Posterior vena cava (tissue), 2 donors: ENCODE results near the gene GABPB1. TPM values are rescaled to one million over a fixed set of nuclear protein-coding genes. Genes with fewer than 3 reads are reported as not detected.
"Not testable (repeated sequence)": the region's sequence is repeated elsewhere in the genome, so short reads cannot be mapped to it uniquely, and the experiment has no call there.

Source experiments
- DNase-seq: peaks from one replicate; pipeline ENCODE4 v3.0.0-alpha.2; 2020; ENCODE audit warnings: low spot score
- intact Hi-C, 2 donors: fragments of 100-400 bp; cut with DNase I; formaldehyde crosslinking; loops; one replicate each; pipeline versions ENCODE4 v1.14.1 to v1.14.2; 2022 to 2023
- long read RNA-seq, 2 donors: library from polyadenylated mRNA; unstranded; transcript quantifications; one replicate each; pipeline ENCODE4 v2.0.0, GENCODE V29; 2020 to 2021
- total RNA-seq, 2 donors: library from RNA; stranded (reverse); fragmentation: NEBNext Ultra II Directional; extraction: Animal tissue kit (Norgen Biotek cat#: 25700); gene quantifications; one replicate each; pipeline ENCODE4 v1.2.1, GENCODE V29; 2021
- donor health status: DM: yes; HTN: yes; CAD: no.
- donor health status: DM: yes; HTN: yes; CAD: no.

The GABPB1 gene
- 10 to 100 TPM; 11.6 to 16.7 TPM for total RNA-seq
- long read RNA-seq, donor 1, full-length matches to known transcripts, result 3 of 7 reads
- long read RNA-seq, donor 1, partial matches to known transcripts, result 2 of 7 reads
- long read RNA-seq, donor 1, other reads (novel, unspliced or antisense), result 2 of 7 reads
- long read RNA-seq, donor 2, full-length matches to known transcripts, result 12 of 14 reads
- long read RNA-seq, donor 2, partial matches to known transcripts, result 0 of 14 reads
- long read RNA-seq, donor 2, other reads (novel, unspliced or antisense), result 2 of 14 reads

DNA sequence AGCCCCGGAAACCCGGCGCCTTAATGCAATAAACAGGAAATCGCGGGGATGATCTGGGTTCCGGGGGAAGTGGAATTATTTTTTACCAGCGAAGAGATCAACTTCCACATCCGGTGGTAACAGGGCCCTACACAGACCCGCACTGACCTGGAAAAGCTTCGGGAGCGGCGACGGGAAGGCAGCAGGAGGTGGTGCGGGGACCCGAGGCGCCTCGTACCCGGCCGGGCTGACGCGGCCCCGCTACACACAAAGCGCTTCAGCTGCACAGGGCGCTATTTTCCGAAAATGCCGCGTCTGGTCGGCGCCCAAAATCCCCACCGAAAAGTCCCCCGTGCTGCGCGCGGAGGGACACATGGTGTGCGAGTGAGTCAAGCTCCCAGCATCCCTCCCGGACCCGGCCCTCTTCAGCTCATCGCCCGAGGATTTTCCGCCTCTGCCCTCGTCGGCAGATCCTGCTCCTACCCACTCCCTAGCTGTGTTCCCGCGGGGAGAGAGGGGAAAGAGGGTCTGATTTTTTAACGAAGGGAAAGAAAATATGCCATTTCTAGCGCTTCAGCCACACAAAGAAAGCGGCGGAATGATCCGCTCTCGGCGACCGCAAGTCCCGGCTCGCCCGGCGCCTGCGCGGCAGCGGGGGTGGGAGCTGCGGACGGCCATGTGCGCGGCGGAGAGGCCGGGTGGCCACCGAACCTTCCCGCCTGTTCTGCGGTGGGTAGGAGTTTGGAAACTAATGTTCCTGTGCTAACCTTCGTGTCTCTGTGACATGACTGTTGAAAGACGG is at the start of gene GABPB1:
Gene GABPB1, minus strand, starts transcription at position 361 of the 781 bp plus-strand sequence. CDS start 45,400 bp downstream, outside the sequence.
- intact Hi-C loops, result loop anchor here in 1 of 2 donors (10.0 kb wide), 1 partner anchor 70 kb away; the partner anchor contains the start of gene USP8
- DNase-seq, result peak; percentile 96

DNA sequence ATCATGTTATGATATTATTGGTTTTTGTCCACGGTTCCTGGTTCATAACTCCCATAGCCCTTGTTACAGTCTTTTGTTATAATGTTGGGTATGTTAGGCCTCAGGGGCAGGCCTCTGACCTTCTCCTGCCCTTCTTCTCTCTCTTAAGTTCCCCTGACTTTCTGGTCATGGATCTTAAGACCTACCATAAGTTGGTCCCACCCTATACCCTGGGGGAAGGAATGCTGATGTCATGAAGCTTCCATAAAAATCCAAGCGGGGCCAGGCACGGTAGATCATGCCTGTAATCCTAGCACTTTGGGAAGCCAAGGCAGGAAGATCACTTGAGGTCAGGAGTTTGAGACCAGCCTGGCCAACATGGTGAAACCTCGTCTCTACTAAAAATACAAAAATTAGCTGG is 36.6 kb upstream of the GABPB1 start:
- intact Hi-C loops, DNase-seq: not testable (repeated sequence)

DNA sequence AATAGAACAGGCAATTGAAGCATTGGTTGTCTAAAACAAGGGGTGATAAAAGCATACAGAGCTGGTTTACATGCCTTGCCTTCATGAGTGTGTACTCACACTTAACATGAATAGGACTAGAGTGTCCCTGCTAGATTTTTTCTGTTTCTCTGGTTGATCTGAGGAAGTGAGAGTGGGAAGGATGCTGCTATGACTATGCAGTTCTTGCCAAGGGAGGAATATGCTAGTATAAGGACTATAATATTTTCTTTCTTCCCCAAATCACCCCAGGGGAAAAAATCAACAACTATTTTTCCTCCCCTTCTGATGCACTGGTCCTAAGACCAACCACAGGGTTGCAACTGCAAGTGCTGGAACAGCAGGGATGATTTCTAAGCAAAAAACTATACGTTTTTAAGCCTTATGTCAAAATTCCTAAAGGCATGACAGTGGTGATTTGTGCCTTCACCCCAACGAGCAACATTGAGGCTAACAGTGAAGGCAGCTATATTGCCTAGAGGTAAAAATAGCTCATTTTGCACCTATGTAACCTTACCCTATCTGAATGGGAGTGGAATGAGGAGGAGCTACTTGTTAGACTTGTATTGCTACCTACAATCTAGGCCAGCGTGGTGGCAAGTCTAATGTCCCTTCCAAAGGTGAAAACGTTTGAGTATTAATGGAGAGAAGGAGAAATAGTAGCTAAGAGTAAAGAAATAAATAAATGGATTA is 35.7 kb upstream of the GABPB1 start:
- DNase-seq, result no peak
- intact Hi-C loops, result no loop called here

DNA sequence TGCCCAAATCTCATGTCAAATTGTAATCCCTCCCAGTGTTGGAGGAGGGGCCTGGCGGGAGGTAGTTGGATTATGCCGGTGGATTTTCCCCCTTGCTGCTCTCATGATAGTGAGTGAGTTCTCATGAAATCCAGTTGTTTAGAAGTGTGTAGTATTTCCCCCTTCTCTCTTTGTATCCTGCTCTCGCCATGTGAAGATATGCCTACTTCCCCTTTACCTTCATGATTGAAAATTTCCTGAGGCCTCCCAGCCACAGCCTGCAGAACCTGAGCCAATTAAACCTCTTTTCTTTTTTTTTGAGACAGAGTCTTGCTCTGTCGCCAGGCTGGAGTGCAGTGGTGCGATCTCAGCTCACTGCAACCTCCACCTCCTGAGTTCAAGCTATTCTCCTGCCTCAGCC is 27.4 kb upstream of the GABPB1 start:
- intact Hi-C loops, DNase-seq: not testable (repeated sequence)

DNA sequence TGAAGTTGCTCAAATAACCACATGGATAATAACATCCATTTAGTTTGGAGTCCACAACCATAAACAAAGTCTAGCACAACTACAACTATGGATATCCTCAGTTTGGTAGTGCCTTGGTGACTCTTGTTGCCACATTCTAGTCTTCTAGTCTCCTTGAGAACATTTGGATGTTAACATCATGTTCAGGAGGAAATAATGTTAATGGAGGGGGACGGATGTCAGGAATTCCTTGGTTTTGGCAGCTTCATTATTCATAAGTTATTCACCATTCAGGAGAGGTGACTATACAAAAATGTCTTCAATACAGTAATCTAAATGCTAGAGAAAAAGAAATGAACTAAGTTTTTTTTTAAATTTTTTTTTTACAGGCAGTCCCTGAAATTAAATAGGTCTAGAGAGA is 26.4 kb upstream of the GABPB1 start:
- intact Hi-C loops, result no loop called here

DNA sequence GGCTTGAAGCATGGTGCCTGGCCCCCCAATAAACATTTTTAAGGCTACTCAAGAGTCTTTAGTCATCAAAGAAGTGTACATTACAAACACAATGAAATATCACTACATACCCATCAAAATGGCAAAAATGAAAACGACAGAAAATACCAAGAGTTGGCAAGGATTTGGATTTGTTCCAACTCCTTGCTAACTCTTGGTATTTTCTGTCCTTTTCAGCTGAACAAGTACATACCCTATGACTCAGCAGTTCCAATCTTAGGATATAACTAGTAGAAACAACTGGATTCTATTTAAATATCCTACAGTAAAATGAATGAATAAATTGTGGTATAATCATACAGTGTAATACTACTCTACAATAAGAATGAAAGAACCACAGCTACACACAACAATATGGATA is 25.1 kb upstream of the GABPB1 start:
- no peak for DNase-seq
- intact Hi-C loops, result no loop called here

More for the DNA sequence above, 26.4 kb upstream of the GABPB1 start:
- no peak for DNase-seq

DNA sequence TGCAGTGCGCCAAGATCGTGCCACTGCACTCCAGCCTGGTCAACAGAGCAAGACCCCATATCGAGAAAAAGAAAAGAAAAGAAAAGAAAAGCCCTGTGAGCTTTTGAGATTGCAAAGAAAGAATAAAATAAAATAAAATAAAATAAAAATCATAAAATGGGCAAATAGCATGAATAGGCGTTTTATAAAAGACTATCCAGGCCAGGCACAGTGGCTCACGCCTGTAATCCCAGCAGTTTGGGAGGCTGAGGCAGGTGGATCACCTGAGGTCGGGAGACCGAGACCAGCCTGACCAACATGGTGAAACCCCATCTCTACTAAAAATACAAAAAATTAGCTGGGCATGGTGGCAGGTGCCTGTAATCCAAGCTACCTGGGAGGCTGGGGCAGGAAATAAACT is 24.4 kb upstream of the GABPB1 start:
- DNase-seq, intact Hi-C loops: not testable (repeated sequence)

DNA sequence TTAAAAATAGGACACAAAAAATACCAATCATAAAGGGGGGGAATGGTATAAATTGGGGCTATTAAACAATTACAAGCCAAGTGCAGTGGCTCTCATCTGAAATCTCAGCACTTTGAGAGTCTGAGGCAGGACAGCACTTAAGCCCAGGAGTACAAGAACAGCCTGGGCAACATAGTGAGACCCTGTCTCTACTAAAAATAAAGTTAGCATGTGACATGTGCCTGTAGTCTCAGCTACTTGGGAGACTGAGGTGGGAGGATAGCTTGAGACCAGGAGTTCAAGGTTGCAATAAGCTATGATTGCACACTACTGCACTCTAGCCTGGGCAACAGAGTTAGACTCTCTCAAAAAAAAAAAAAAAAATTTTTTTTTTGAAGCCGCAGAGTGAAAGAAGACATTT is 23.8 kb upstream of the GABPB1 start:
- no peak for DNase-seq
- intact Hi-C loops, result no loop called here

DNA sequence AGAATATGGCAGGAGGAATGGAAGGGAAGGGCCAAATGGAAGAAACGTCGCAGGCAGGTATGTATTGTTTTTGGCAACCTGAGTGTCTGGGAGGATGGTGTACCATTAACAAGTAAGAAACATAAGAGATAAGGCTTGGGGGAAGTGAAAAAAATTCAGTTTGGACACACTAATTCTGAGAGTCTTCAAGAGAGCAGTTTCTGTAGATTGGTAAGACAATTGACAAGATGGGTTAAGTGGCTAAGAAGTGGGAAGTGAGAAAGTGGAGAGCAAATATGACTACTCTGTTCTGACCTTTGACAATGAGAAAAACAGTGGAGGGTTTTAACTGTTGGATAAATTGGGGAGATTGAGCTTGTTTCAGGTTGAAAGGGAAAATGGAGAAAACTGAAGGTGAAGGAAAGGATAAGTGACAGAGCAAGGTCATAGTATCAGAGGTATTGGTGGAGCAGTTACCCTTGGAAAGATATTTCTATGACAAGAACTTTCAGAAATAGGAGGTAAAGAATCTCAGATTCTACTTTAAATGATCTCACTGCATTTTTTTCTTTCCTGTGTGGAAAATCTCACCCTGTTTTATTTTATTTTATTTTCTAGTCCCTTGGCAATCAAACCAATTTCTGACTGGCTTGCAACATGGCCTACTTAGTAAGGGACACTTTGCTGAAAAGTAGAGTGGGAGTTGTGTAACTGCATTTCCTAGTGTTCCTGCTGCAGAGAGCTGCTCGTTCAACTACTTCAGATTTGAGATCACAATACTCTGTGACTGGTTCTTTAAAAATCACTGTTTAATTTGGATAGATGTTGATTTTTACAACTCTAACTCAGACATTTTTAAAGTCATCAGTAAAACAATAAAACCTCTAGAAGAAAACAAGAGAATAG is 23.1 kb upstream of the GABPB1 start:
- DNase-seq, result no peak
- intact Hi-C loops, result no loop called here

DNA sequence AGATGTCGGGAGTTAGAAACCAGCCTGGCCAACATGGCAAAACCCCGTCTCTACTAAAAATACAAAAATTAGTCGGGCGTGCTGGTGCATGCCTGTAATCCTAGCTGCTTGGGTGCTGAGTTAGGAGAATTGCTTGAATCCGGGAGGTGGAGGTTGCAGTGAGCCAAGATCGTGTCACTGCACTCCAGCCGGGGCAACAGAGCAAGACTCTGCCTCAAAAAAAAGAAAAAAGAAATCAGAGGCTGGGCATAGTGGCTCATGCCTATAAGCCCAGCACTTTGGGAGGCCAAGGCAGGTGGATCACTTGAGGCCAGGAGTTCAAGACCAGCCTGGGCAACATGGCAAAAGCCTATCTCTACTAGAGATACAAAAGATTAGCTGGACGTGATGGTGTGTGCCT is 14.6 kb upstream of the GABPB1 start:
- intact Hi-C loops, DNase-seq: not testable (repeated sequence)

DNA sequence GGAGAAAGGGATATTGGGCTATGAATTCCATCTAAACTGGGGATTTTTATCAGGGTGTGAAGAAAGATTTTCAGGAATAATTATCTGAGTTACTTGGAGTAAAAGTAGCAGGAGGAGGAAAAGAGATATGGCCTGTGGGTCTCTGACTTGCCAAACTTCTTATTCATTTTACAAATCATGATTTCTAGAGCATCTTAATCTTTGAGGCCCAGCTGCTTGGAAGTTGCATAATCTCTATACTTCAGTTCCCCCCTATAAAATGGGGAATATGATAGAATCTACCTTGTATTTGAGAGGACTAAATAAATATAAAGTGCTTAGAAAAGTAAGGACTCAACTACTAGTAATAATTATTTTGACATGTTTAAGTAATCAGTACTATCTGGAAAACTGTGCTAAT is 11.0 kb upstream of the GABPB1 start:
- no peak for DNase-seq
- intact Hi-C loops, result no loop called here

DNA sequence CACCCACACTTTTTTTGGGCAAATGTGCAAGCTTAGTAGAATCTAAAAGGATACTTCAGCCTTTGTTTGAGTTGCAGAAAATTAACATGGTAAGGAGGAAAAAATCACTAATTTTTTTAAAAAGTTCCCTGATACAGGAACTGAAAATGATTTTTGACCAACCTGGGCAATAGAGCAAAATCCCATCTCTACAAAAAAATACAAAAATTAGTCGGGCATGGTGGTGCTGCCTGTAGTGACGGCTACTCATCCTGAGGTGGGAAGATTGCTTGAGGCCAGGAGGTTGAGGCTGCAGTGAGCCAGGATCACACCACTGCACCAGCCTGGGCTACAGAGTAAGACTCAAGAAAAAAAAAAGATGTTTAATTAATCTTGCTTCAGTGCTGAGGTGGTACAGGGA is 10.6 kb upstream of the GABPB1 start:
- intact Hi-C loops, result no loop called here
- DNase-seq, result no peak

DNA sequence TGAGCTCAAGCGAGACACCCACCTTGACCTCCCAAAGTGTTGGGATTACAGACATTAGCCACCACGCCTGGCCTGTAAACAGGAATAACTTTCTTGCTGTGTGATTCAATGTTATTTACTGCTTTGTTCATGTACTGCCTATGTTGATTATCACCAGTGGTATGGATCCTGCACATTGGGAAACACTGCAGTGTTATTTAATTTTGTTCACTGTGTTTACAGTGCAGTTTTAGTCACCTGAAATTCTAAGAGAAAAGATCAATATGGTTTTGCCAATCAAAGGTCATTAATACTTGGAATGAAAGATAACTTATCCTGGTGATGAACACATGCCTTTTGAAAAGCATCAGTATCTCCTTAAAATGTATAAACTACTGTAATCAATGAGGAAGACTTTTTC is 8.6 kb upstream of the GABPB1 start:
- intact Hi-C loops, result no loop called here
- DNase-seq, result no peak

DNA sequence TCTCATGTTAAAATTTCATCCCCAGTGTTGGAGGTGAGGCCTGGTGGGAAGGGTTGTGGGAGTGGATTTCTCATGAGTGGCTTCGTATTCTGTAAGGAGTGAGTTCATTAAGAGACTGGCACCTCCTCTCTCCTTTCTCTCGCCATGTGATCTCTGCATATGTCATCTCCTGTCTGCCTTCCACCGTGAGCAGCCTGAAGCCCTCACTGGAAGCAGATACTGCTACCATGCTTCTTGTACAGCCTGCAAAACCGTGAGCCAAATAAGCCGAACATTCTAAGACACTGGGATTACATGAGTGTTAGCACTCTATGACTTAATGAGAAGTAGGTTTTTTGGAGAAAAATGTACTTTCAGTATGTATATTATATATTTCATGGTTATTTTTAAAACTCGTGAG is 6.8 kb upstream of the GABPB1 start:
- intact Hi-C loops, result no loop called here
- DNase-seq, result no peak

DNA sequence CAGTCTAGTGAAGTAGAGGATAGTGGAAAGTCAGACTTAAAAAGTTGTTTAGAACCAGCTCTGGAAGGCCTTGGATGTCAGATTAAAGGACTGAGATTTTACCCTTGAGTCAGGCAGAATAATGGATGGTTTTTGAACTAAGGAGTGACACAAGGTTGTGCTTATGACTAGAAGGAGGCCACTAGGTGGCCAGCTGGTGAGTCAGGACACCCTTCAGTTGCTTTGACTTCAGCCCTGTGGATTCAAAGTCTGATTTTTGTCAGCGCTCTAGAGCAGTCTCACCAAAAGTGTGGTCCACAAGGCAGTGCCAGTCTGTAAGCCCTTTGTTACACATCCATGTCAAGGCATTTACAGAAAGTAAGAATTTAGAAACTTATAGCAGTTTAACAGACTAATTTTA is 3.8 kb upstream of the GABPB1 start:
- intact Hi-C loops, result loop anchor here in 1 of 2 donors (10.0 kb wide), 1 partner anchor 66 kb away; the partner anchor contains the start of gene USP8
- no peak for DNase-seq

DNA sequence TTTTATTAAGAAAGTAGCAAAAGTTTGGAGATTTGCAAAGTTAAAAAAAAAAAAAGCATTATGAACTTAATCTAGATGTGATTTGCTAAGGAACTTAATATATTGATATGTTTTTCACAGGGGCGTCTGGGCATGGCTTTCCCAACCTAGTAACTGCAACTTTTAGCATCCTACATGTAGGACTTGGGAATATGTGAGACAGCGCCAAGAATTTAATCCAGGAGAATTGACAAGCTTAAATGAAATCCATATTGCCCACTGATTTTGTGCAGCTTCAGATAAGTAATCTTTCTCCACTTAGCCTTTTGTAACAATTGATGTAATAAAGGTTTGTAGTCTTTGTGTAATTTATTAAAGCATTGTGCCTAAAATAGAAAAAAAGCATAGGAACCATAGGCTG is 982 bp upstream of the GABPB1 start:
- intact Hi-C loops, result loop anchor here in 1 of 2 donors (10.0 kb wide), 1 partner anchor 69 kb away; the partner anchor contains the start of gene USP8
- no peak for DNase-seq

DNA sequence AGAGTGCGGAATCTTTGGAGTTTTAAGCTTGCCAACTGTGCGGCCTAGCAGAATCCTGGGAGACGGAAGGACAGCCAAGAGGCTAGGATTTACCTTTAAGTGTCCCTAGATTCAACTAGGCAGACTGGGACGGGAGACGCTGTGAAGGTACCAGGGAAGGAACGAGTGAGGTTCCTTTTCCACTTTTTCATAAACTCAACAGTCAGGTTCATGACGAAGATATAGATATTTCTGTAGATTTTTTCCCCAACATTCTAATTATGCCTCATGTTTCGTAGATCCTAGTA is 564 bp upstream of the GABPB1 start:
- intact Hi-C loops, result loop anchor here in 1 of 2 donors (10.0 kb wide), 1 partner anchor 69 kb away; the partner anchor contains the start of gene USP8
- DNase-seq, result no peak

DNA sequence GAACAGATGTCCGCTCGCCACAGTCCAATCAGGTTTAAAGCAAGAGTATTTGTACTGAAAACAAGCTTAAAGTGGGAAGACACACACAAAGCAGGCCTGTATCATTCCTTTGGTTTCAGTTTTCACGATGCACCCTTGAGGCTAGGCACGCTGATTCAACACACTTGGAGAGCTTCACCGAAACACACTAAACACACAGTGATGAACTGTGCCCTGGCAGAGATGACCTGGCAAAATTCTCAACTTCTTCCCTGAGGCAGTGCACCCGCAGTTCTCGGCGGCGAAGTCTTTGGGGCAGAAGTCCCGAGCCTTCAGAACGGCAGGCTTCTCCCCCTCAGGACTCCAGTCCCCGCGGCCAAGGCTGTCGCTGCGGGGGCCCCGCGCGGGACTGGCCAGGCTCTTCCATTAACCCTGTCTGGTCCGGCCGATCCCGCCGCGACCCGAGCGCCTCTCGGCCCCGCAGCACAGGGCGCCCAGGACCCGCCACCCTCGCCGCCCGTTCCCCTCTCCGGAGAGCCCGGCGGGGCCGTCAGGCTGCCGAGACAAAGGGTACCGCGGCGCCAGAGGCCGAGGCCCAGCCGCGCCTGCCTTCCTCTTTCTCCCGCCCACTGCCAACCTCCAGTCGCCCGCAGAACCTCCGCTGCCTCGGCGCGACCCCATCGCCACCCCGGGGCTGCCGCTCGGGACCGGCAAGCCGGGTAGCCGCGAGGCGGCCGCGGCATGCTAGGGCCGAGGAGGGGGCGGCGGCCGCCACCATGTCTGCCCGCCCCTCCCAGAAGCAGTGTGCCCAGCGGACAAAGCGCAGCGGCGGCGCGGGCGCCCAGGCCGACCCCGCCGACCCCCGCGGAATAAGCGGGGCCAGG is 792 bp downstream of the GABPB1 start:
- peak; percentile 85 for DNase-seq
- intact Hi-C loops, result loop anchor here in 1 of 2 donors (10.0 kb wide), 1 partner anchor 71 kb away; the partner anchor contains the start of gene USP8
